ENCODE results near the gene CCDC33. TPM values are rescaled to one million over a fixed set of nuclear protein-coding genes. Genes with fewer than 3 reads are reported as not detected.

Gene CCDC33
- total and polyA plus RNA-seq, 2 experiments from 2014 or later = not detected

DNA sequence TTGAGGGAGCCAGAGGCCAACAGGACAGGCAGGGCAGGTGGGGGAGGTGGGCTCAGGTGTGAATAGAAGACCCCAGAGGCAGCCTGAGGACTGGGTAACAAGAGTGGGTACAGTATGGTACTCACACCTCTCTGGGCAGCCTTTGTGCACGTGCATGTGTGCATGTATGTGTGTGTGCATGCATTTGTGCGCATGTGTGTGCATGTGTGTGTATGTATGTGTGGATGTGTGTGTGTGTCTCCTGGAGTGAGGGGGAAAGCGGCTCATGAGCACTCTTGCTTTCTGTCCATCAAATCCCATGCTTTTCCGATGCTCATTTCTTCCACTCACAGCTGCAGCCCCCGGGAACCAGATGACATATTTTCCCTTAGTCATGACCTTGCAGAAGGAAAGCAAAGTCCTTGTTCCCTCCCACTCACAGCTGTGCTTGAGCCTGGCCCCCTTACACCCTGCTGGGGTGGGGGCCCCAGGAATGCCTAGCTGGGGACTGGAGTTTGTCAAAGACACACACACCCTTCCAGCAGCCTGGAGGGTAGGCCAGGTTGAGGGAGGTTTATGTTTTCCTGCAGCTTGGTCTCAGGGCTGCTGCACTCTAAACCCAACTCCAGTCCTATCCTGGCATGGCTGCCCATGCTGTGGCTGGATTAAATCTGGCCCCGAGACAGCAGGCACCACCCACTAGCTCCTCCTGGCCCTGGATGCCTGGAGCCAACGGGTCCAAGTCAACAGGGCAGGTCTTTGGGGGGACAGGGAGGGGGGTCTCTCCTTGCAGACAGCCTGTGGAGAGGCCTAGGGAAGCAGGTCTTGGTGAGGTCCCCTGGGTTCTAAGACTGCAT, 22.5 kb downstream of the CCDC33 start:
- Histone ChIP-seq H3F3A (ENCODE audit: insufficient read depth) (no peaks in the 10 kb centered on the region), H3K27ac (no peak overlapping the region), H3K4me2 (ENCODE audit: unreplicated experiment) (no peak overlapping the region), H3K4me1 (ENCODE audit: insufficient read depth) (peaks cover 2% of the 10 kb centered on the region; the same call in 1 of the 2 replicates), H3K36me3 (ENCODE audit: low read depth) (no peaks in the 10 kb centered on the region), H3K4me3 (no peak overlapping the region), H2AFZ (no peak overlapping the region), H3K9me3 (ENCODE audit: low read depth) (no peaks in the 10 kb centered on the region), H3K79me2 (ENCODE audit: insufficient read depth) (no peaks in the 10 kb centered on the region), H3K27me3 (replicated peaks; ENCODE audit: insufficient read depth) (peaks cover 24% of the 10 kb centered on the region), H4K20me1 (ENCODE audit: insufficient read depth) (no peaks in the 10 kb centered on the region), H3K9ac (no peak overlapping the region), H3K9me2 (ENCODE audit: insufficient read depth) (no peaks in the 10 kb centered on the region)
- DNase-seq = no peak
- TF ChIP-seq EZH2phosphoT487 (IDR thresholded peaks at IDR 0.05; ENCODE audit: insufficient read depth, low read depth) = no peak
- TF ChIP-seq EZH2 (IDR thresholded peaks at IDR 0.05; ENCODE audit: insufficient read depth, poor library complexity, severe bottlenecking) = no peak
- 38 to 41% methylated on average over 7 of the region's 7 CpGs for WGBS, 2 experiments (ENCODE audit: low coverage in 1 of 2, low lambda C conversion rate in 2 of 2, missing lambda C conversion rate in 2 of 2)
- in situ Hi-C loops (cut with MboI) = no loop called here

DNA sequence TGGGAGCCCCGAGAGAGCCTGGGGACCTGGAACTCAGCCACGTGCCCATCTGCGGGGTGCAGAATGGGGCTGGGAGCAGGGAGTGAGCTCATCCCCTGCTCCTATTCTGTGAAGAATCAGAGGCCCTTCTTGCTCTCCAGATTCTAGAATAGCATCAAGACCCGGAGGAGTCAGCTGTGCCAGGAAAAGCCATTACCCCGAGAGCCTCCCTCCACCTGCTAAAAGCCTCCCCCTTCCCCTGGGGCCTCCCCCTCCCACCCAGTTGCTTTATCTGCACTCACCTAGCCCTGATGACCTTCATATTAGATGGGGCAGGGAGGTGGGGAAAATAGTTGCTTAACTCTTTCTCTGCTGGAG, 23.1 kb downstream of the CCDC33 start:
- in situ Hi-C loops (cut with MboI) = no loop called here
- H4K20me1 ChIP-seq (ENCODE audit: insufficient read depth) = no peaks in the 10 kb centered on the region
- no peaks in the 10 kb centered on the region for H3K79me2 ChIP-seq (ENCODE audit: insufficient read depth)
- H3K27me3 ChIP-seq (replicated peaks; ENCODE audit: insufficient read depth) = peaks cover 24% of the 10 kb centered on the region
- H3K9me2 ChIP-seq (ENCODE audit: insufficient read depth) = no peaks in the 10 kb centered on the region
- no peak overlapping the region for H3K9ac ChIP-seq
- no peak for DNase-seq
- no peaks in the 10 kb centered on the region for H3F3A ChIP-seq (ENCODE audit: insufficient read depth)
- H3K4me1 ChIP-seq (ENCODE audit: insufficient read depth) = no peaks in the 10 kb centered on the region
- no peak overlapping the region for H3K4me2 ChIP-seq (ENCODE audit: unreplicated experiment)
- no peak overlapping the region for H3K4me3 ChIP-seq
- H3K36me3 ChIP-seq (ENCODE audit: low read depth) = no peaks in the 10 kb centered on the region
- WGBS, 2 experiments (ENCODE audit: low coverage in 1 of 2, low lambda C conversion rate in 2 of 2, missing lambda C conversion rate in 2 of 2) = 5 to 8% methylated on average over 4 to 5 of the region's 5 CpGs
- H3K27ac ChIP-seq = no peak overlapping the region
- no peaks in the 10 kb centered on the region for H3K9me3 ChIP-seq (ENCODE audit: low read depth)
- TF ChIP-seq EZH2 (IDR thresholded peaks at IDR 0.05; ENCODE audit: insufficient read depth, poor library complexity, severe bottlenecking) (no peak), EZH2phosphoT487 (IDR thresholded peaks at IDR 0.05; ENCODE audit: insufficient read depth, low read depth) (no peak)
- H2AFZ ChIP-seq = no peak overlapping the region

DNA sequence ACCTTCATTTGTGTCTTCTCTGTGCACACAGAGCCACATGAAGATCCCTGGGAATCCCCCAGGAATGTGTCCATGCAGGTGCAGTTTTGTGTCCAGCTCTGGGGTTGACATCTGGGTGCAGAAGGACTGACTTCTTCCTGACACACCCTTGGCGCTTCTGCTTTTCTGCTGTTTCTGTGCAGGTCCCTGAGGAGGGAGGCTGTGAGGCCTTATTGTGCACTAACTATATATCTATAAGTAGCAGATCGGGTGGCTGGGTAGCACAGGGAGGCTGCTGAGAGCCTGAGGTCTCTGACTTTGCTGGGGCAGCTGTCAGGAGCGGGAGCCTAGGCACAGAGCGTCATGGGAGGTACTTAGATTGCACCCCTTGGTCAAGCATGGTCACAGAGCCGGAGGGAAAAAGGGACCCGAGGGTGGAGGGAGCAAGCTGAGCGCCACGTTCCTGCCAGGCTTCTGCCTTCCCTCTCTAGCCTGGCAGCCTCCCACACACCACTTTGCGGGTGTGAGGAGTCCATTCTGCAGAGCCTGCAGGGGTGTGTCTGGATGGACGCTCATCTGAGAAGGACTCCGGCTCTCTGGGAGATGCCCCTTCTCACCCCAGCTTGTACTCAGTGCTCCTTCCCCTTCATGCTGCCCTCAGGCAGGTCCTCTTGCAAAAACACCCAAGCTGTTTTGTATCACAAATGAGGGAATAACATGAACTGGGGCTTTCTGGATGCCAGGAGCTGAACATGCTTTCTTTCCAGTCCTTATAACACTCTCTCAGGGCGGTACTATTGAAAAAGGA, 23.9 kb downstream of the CCDC33 start:
- peaks cover 30% of the 10 kb centered on the region for H3K27me3 ChIP-seq (replicated peaks; ENCODE audit: insufficient read depth)

DNA sequence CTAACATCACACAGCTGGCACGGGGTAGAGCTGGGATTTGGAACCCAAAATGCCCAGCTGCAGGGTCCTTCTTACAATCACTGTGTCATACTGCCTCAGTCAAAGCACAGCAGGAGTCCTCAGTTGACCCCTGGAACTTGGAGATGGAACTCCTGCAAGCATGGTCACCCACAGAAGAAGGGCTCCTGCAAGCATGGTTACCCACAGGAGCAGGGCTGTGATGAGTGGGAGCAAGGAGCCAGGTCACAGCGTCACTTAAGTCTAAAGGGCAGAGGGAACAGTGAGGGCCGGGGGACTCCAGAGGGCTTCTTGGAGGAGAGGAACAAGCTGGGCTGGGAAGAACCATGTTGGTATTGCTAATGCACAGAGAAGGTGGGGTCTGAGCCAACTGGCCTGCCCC, 24.9 kb downstream of the CCDC33 start:
- no peak overlapping the region for H3K9ac ChIP-seq
- H4K20me1 ChIP-seq (ENCODE audit: insufficient read depth) = no peaks in the 10 kb centered on the region
- WGBS, 2 experiments (ENCODE audit: low coverage in 1 of 2, low lambda C conversion rate in 2 of 2, missing lambda C conversion rate in 2 of 2) = 44 to 47% methylated on average over 3 of the region's 3 CpGs
- H3K27me3 ChIP-seq (replicated peaks; ENCODE audit: insufficient read depth) = peaks cover 32% of the 10 kb centered on the region
- H3K9me3 ChIP-seq (ENCODE audit: low read depth) = no peaks in the 10 kb centered on the region
- no peak for DNase-seq
- H3K4me1 ChIP-seq (ENCODE audit: insufficient read depth) = no peaks in the 10 kb centered on the region
- in situ Hi-C loops (cut with MboI) = no loop called here
- H3K9me2 ChIP-seq (ENCODE audit: insufficient read depth) = 0 out of 2 replicates have a peak, but pooled peaks cover 3% of the 10 kb centered on the region
- no peak overlapping the region for H3K4me3 ChIP-seq
- no peaks in the 10 kb centered on the region for H3F3A ChIP-seq (ENCODE audit: insufficient read depth)
- no peak overlapping the region for H3K27ac ChIP-seq
- no peak for TF ChIP-seq EZH2 (IDR thresholded peaks at IDR 0.05; ENCODE audit: insufficient read depth, poor library complexity, severe bottlenecking)
- no peak for TF ChIP-seq EZH2phosphoT487 (IDR thresholded peaks at IDR 0.05; ENCODE audit: insufficient read depth, low read depth)
- no peaks in the 10 kb centered on the region for H3K36me3 ChIP-seq (ENCODE audit: low read depth)
- H3K4me2 ChIP-seq (ENCODE audit: unreplicated experiment) = no peak overlapping the region
- H3K79me2 ChIP-seq (ENCODE audit: insufficient read depth) = no peaks in the 10 kb centered on the region
- no peak overlapping the region for H2AFZ ChIP-seq

More for the DNA sequence above, 23.9 kb downstream of the CCDC33 start:
- Histone ChIP-seq H3K9me3 (ENCODE audit: low read depth) (no peaks in the 10 kb centered on the region), H3K4me2 (ENCODE audit: unreplicated experiment) (no peak overlapping the region), H3K9me2 (ENCODE audit: insufficient read depth) (no peaks in the 10 kb centered on the region), H3K79me2 (ENCODE audit: insufficient read depth) (no peaks in the 10 kb centered on the region), H2AFZ (no peak overlapping the region), H3K9ac (no peak overlapping the region), H4K20me1 (ENCODE audit: insufficient read depth) (no peaks in the 10 kb centered on the region), H3K36me3 (ENCODE audit: low read depth) (no peaks in the 10 kb centered on the region), H3K27ac (no peak overlapping the region), H3K4me1 (ENCODE audit: insufficient read depth) (no peaks in the 10 kb centered on the region), H3F3A (ENCODE audit: insufficient read depth) (no peaks in the 10 kb centered on the region), H3K4me3 (no peak overlapping the region)
- in situ Hi-C loops (cut with MboI) = no loop called here
- TF ChIP-seq EZH2 (IDR thresholded peaks at IDR 0.05; ENCODE audit: insufficient read depth, poor library complexity, severe bottlenecking) (no peak), EZH2phosphoT487 (IDR thresholded peaks at IDR 0.05; ENCODE audit: insufficient read depth, low read depth) (no peak)
- DNase-seq = no peak
- 44 to 48% methylated on average over 12 of the region's 12 CpGs for WGBS, 2 experiments (ENCODE audit: low coverage in 1 of 2, low lambda C conversion rate in 2 of 2, missing lambda C conversion rate in 2 of 2)
